NCI-H2107 treated with DMSO at 0.1 percent for 48 hours (cell line): ENCODE results near the gene TANGO2.

Source experiments
- DNase-seq: peaks from one replicate; lab custom pipeline; 2025; ENCODE audit not compliant: unreplicated experiment; lab: John Stamatoyannopoulos, UW

The TANGO2 gene

GRCh38 chr22:20113551-20114310 is 92.8 kb downstream of the TANGO2 start:
- no peak for DNase-seq

- DNase-seq = no peak
Observed at GRCh38 chr22:20114506-20115475, 93.9 kb downstream of the TANGO2 start.

GRCh38 chr22:20115691-20116375 is 94.9 kb downstream of the TANGO2 start, which contains the start of gene RANBP1:
Gene RANBP1 (plus strand): TSS chr22:20116104. CDS start chr22:20116185, 81 bp downstream.
- no peak for DNase-seq

GRCh38 chr22:20116376-20116950 is 95.6 kb downstream of the TANGO2 start:
- DNase-seq = no peak
